ENCODE data around the gene ZKSCAN4.

The ZKSCAN4 gene

DNA sequence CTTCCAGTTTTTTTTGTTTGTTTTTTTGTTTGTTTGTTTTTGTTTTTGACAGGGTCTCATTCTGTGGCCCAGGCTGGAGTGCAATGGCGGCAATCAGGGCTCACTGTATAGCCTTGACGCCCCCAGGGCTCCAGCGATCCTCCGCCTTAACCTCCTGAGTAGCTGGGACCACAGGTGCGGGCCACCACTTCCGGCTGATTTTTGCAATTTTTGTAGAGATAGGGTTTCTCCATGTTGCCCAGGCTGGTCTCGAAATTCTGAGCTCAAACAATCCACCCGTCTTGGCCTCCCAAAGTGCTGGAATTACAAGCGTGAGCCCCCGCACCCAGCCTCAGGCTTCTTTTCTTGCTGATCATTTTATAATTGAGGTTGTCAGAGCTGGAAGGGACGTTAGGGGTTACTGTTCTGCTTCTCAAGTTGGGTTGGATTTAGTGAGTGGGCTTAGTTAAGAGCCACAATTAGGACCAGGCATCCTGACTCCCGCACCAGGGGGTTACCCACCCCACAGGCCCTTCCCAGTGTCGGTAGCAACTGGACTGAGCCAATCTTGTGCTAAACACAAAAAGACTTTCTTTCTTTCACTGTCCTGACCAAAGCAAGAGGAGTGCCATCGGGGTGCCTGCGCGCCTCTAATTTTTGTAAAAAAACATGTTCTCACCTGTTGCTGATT lies 40.1 kb downstream of the ZKSCAN4 start:
- Mint-ChIP-seq H3K4me1 (ENCODE audit: low read depth) (peaks cover 43% of the 10 kb centered on the region), H3K27ac (no peak overlapping the region), H3K36me3 (ENCODE audit: low read depth) (no peaks in the 10 kb centered on the region)

DNA sequence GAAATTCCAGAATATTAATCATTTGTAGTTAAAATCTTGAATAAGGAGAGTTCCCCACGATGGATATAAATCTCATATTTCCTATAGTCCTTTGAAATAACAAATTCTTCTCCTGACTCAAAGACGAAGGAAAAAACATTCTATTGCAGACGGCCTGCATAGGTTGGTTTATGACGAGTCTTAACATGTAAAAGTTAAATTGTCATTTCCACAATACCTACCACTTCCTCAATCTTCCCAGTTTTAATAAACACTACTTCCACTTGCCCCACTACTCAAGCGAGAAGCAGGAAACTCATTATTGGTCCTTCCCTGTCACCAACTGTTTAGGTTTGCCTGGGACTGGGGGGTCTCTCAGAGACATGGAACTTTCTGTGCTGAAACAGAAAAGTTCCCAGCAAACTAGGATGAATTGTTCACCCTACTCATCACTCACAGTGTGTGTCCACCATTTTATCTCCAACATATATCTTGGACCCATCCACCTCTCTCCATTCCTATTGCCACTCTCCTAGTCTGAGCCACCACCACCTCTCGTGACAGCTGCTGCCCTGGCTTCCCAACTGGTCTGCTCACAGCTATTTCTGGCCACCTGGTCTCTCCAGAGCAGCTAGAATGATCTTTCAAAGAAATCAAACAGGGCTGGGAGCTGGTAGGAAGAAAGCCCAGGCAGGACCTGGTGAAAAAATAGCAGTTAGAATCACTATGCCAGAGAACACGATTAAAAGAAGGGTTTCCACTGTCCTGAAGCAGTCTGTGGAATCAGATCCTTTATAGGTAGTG lies 42.1 kb downstream of the ZKSCAN4 start:
- Mint-ChIP-seq H3K4me1 (ENCODE audit: low read depth) (peaks cover 36% of the 10 kb centered on the region), H3K27me3 (peaks cover 84% of the 10 kb centered on the region), H3K4me3 (no peak overlapping the region), H3K36me3 (ENCODE audit: low read depth) (no peaks in the 10 kb centered on the region), H3K27ac (no peak overlapping the region), H3K9me3 (no peaks in the 10 kb centered on the region)
- intact Hi-C loops (cut with micrococcal nuclease): no loop called here

More for the DNA sequence above, 40.1 kb downstream of the ZKSCAN4 start:
- Mint-ChIP-seq H3K27me3 (peaks cover 79% of the 10 kb centered on the region), H3K4me3 (peak overlapping the region; percentile 55), H3K9me3 (no peaks in the 10 kb centered on the region)
- intact Hi-C loops (cut with micrococcal nuclease): no loop called here

- intact Hi-C loops (cut with micrococcal nuclease): no loop called here
- no peaks in the 10 kb centered on the region for H3K36me3 Mint-ChIP-seq (ENCODE audit: low read depth)
- H3K9me3 Mint-ChIP-seq: no peaks in the 10 kb centered on the region
- peak overlapping the region; percentile 27 for H3K27ac Mint-ChIP-seq
- H3K4me1 Mint-ChIP-seq (ENCODE audit: low read depth): peaks cover 35% of the 10 kb centered on the region
- H3K27me3 Mint-ChIP-seq: peaks cover 75% of the 10 kb centered on the region
- H3K4me3 Mint-ChIP-seq: peak overlapping the region; percentile 80
Measured at GRCh38 chr6:28208111-28208659, 43.9 kb downstream of the ZKSCAN4 start.

GRCh38 chr6:28207510-28208110 lies 44.5 kb downstream of the ZKSCAN4 start:
- peak overlapping the region; percentile 80 for H3K4me3 Mint-ChIP-seq
- H3K27ac Mint-ChIP-seq: peak overlapping the region; percentile 27
- H3K9me3 Mint-ChIP-seq: no peaks in the 10 kb centered on the region
- intact Hi-C loops (cut with micrococcal nuclease): no loop called here
- H3K4me1 Mint-ChIP-seq (ENCODE audit: low read depth): peaks cover 29% of the 10 kb centered on the region
- no peaks in the 10 kb centered on the region for H3K36me3 Mint-ChIP-seq (ENCODE audit: low read depth)
- peaks cover 70% of the 10 kb centered on the region for H3K27me3 Mint-ChIP-seq

GRCh38 chr6:28206928-28207509 lies 45.0 kb downstream of the ZKSCAN4 start:
- no peaks in the 10 kb centered on the region for H3K9me3 Mint-ChIP-seq
- intact Hi-C loops (cut with micrococcal nuclease): no loop called here
- peak overlapping the region; percentile 80 for H3K4me3 Mint-ChIP-seq
- H3K27ac Mint-ChIP-seq: peak overlapping the region; percentile 27
- peaks cover 23% of the 10 kb centered on the region for H3K4me1 Mint-ChIP-seq (ENCODE audit: low read depth)
- peaks cover 64% of the 10 kb centered on the region for H3K27me3 Mint-ChIP-seq
- no peaks in the 10 kb centered on the region for H3K36me3 Mint-ChIP-seq (ENCODE audit: low read depth)

- H3K36me3 Mint-ChIP-seq (ENCODE audit: low read depth): no peaks in the 10 kb centered on the region
- H3K27ac Mint-ChIP-seq: no peak overlapping the region
- no peak overlapping the region for H3K4me3 Mint-ChIP-seq
- H3K27me3 Mint-ChIP-seq: peaks cover 59% of the 10 kb centered on the region
- no peaks in the 10 kb centered on the region for H3K9me3 Mint-ChIP-seq
- peaks cover 18% of the 10 kb centered on the region for H3K4me1 Mint-ChIP-seq (ENCODE audit: low read depth)
- intact Hi-C loops (cut with micrococcal nuclease): no loop called here
Measured at GRCh38 chr6:28206527-28206926, 45.5 kb downstream of the ZKSCAN4 start.

GRCh38 chr6:28205879-28206278 lies 46.2 kb downstream of the ZKSCAN4 start:
- no peak overlapping the region for H3K4me3 Mint-ChIP-seq
- intact Hi-C loops (cut with micrococcal nuclease): no loop called here
- no peaks in the 10 kb centered on the region for H3K9me3 Mint-ChIP-seq
- peaks cover 18% of the 10 kb centered on the region for H3K4me1 Mint-ChIP-seq (ENCODE audit: low read depth)
- H3K27me3 Mint-ChIP-seq: peaks cover 53% of the 10 kb centered on the region
- no peak overlapping the region for H3K27ac Mint-ChIP-seq
- H3K36me3 Mint-ChIP-seq (ENCODE audit: low read depth): no peaks in the 10 kb centered on the region

GRCh38 chr6:28203201-28203600 lies 48.9 kb downstream of the ZKSCAN4 start:
- H3K27me3 Mint-ChIP-seq: peaks cover 42% of the 10 kb centered on the region
- no peak overlapping the region for H3K27ac Mint-ChIP-seq
- H3K9me3 Mint-ChIP-seq: peaks cover 14% of the 10 kb centered on the region
- intact Hi-C loops (cut with micrococcal nuclease): no loop called here
- H3K36me3 Mint-ChIP-seq (ENCODE audit: low read depth): no peaks in the 10 kb centered on the region
- peaks cover 10% of the 10 kb centered on the region for H3K4me1 Mint-ChIP-seq (ENCODE audit: low read depth)
- no peak overlapping the region for H3K4me3 Mint-ChIP-seq

GRCh38 chr6:28200020-28200419 lies 52.0 kb downstream of the ZKSCAN4 start:
- Mint-ChIP-seq H3K36me3 (ENCODE audit: low read depth) (no peaks in the 10 kb centered on the region), H3K9me3 (peaks cover 39% of the 10 kb centered on the region), H3K4me1 (ENCODE audit: low read depth) (no peaks in the 10 kb centered on the region), H3K27me3 (peaks cover 26% of the 10 kb centered on the region), H3K4me3 (no peak overlapping the region), H3K27ac (no peak overlapping the region)
- intact Hi-C loops (cut with micrococcal nuclease): no loop called here

Measured in dendritic cell treated with granulocyte-macrophage colony-stimulating factor and Interleukin-4, amounts not matched to agents 40 ng/mL and 50 ng/mL, for 4 days (primary cell).